Liver (tissue), 9 donors: Measurements from ENCODE around the gene GRAMD1A. TPM values are rescaled to one million over a fixed set of nuclear protein-coding genes. Genes with fewer than 3 reads are reported as not detected.

Source experiments
- DNase-seq: peaks from one replicate; pipeline ENCODE4 v3.0.0-alpha.2; 2017; ENCODE audit warnings: low spot score
- H3K27ac ChIP-seq, 2 donors: one replicate each; pipeline ENCODE4 v1.7.0; 2013; ENCODE audit warnings: inconsistent platforms in 2 of 2, low read length in 2 of 2, control low read depth in 1 of 2, low read depth in 1 of 2, mild to moderate bottlenecking in 1 of 2
- H3K27me3 ChIP-seq, 4 donors: one replicate each; pipeline versions ENCODE4 v1.6.1 to v1.7.0; 2013; ENCODE audit warnings: low read length in 3 of 4, inconsistent platforms in 1 of 4, mild to moderate bottlenecking in 1 of 4, moderate library complexity in 1 of 4; ENCODE audit not compliant: control insufficient read depth in 4 of 4, insufficient read depth in 4 of 4
- H3K36me3 ChIP-seq, 4 donors: one replicate each; pipeline versions ENCODE4 v1.6.1 to v1.7.0; 2013; ENCODE audit warnings: low read length in 3 of 4, mild to moderate bottlenecking in 3 of 4, low read depth in 1 of 4, moderate library complexity in 1 of 4; ENCODE audit not compliant: control insufficient read depth in 4 of 4, insufficient read depth in 3 of 4
- H3K4me1 ChIP-seq, 4 donors: one replicate each; pipeline versions ENCODE4 v1.6.1 to v1.7.0; 2013; ENCODE audit warnings: low read length in 3 of 4, mild to moderate bottlenecking in 3 of 4, moderate library complexity in 1 of 4; ENCODE audit not compliant: control insufficient read depth in 4 of 4, insufficient read depth in 4 of 4
- H3K4me3 ChIP-seq, 3 donors: one replicate each; pipeline versions ENCODE4 v1.6.1 to v1.7.0; 2013; ENCODE audit warnings: low read length in 3 of 3, control low read depth in 1 of 3, low read depth in 1 of 3, mild to moderate bottlenecking in 1 of 3
- H3K9ac ChIP-seq, 2 donors: one replicate each; pipeline ENCODE4 v1.7.0; 2013; ENCODE audit warnings: low read length in 2 of 2, mild to moderate bottlenecking in 2 of 2, moderate library complexity in 2 of 2, control low read depth in 1 of 2, low read depth in 1 of 2
- H3K9me3 ChIP-seq, 4 donors: one replicate each; pipeline versions ENCODE4 v1.6.1 to v1.7.0; 2013; ENCODE audit warnings: low read length in 3 of 4; ENCODE audit not compliant: control insufficient read depth in 4 of 4
- ATF3 ChIP-seq: IDR thresholded peaks from 2 replicates; pipeline ENCODE4 v1.6.1; 2016; ENCODE audit warnings: antibody characterized with exemption
- CTCF ChIP-seq: fragments of 150-350 bp; IDR thresholded peaks from 2 replicates; pipeline ENCODE4 v1.5.1; 2017; ENCODE audit warnings: improper control_type of control experiment, low read depth, low read length; ENCODE audit not compliant: missing input control
- EGR1 ChIP-seq, 2 donors: IDR thresholded peaks; 2 replicates each; pipeline ENCODE4 v1.6.1; 2016 to 2018; ENCODE audit warnings: antibody characterized with exemption in 2 of 2, low read depth in 2 of 2
- FOXA1 ChIP-seq: IDR thresholded peaks from 2 replicates; pipeline ENCODE4 v1.6.1; 2016; ENCODE audit warnings: antibody characterized with exemption
- FOXA2 ChIP-seq: IDR thresholded peaks from 2 replicates; pipeline ENCODE4 v1.6.1; 2016; ENCODE audit warnings: antibody characterized with exemption
- GABPA ChIP-seq, 2 donors: IDR thresholded peaks in 1 of 2; conservative IDR thresholded peaks in 1 of 2; 2 replicates each; pipeline ENCODE4 v1.6.1; 2016; ENCODE audit warnings: antibody characterized with exemption in 2 of 2, mild to moderate bottlenecking in 1 of 2, moderate library complexity in 1 of 2
- HNF4A ChIP-seq, 2 donors: conservative IDR thresholded peaks; 2 replicates each; pipeline ENCODE4 v1.6.1; 2016; ENCODE audit warnings: antibody characterized with exemption in 2 of 2, mild to moderate bottlenecking in 2 of 2
- HNF4G ChIP-seq: IDR thresholded peaks from 2 replicates; pipeline ENCODE4 v1.6.1; 2016; ENCODE audit warnings: antibody characterized with exemption
- JUND ChIP-seq, 2 donors: IDR thresholded peaks; 2 replicates each; pipeline ENCODE4 v1.6.1; 2016; ENCODE audit warnings: antibody characterized with exemption in 2 of 2
- NR2F2 ChIP-seq: IDR thresholded peaks from 2 replicates; pipeline ENCODE4 v1.6.1; 2016; ENCODE audit warnings: antibody characterized with exemption
- RAD21 ChIP-seq, 2 donors: IDR thresholded peaks; 2 replicates each; pipeline ENCODE4 v1.6.1; 2016; ENCODE audit warnings: antibody characterized with exemption in 2 of 2, mild to moderate bottlenecking in 2 of 2
- RXRA ChIP-seq, 2 donors: IDR thresholded peaks; 2 replicates each; pipeline ENCODE4 v1.6.1; 2017 to 2018; ENCODE audit warnings: antibody characterized with exemption in 2 of 2, mild to moderate bottlenecking in 1 of 2
- SP1 ChIP-seq: IDR thresholded peaks from 2 replicates; pipeline ENCODE4 v1.6.1; 2018; ENCODE audit warnings: antibody characterized with exemption, mild to moderate bottlenecking
- TAF1 ChIP-seq: conservative IDR thresholded peaks from 2 replicates; pipeline ENCODE4 v1.6.1; 2016; ENCODE audit warnings: antibody characterized with exemption, mild to moderate bottlenecking
- YY1 ChIP-seq: IDR thresholded peaks from 2 replicates; pipeline ENCODE4 v1.6.1; 2016; ENCODE audit warnings: antibody characterized with exemption, mild to moderate bottlenecking
- WGBS: extraction: QIAGEN DNeasy Blood & Tissue Kit; methylation state at CpG from one replicate; pipeline ENCODE4 v1.1.7; 2013; 5-methylcytosine and 5-hydroxymethylcytosine counted together
- polyA plus RNA-seq, 2 donors: library from polyadenylated mRNA; stranded (reverse) in 1 of 2; unstranded in 1 of 2; fragments of 200-250 nt in 1 of 2; fragments of >200 nt in 1 of 2; fragmentation: Nextera tagmentation in 1 of 2; extraction: Ambion mirVana in 1 of 2; gene quantifications; one replicate each; pipeline versions ENCODE4 v1.2.1 to v1.2.3, GENCODE V29; 2013 to 2015
- total RNA-seq, 2 donors: library from RNA; depleted of rRNA; stranded (reverse); fragments of >200 nt; gene quantifications; one replicate each; pipeline ENCODE4 v1.2.3, GENCODE V29; 2014
- TF ChIP-seq, protein P1 (sequence below): IDR thresholded peaks from 2 replicates; pipeline ENCODE4 v1.6.1; 2016; ENCODE audit warnings: antibody characterized with exemption, mild to moderate bottlenecking
- TF ChIP-seq, protein P2 (sequence below): IDR thresholded peaks from 2 replicates; pipeline ENCODE4 v1.6.1; 2016; ENCODE audit warnings: antibody characterized with exemption
- TF ChIP-seq, protein P3 (sequence below): IDR thresholded peaks from 2 replicates; pipeline ENCODE4 v1.6.1; 2016; ENCODE audit warnings: antibody characterized with exemption
- donor health status: healthy.
- donor health status: healthy.
- donor health status: healthy.
- donor health status: healthy.
- donor health status: healthy.

GRAMD1A gene
- total and polyA plus RNA-seq, 4 donors: 8.6 to 14.1 (median 11.2) TPM

- no peak for DNase-seq
- Histone ChIP-seq H3K4me1 (peaks cover 0 to 6% (median 4%) of the 10 kb centered on the region in 4 donors), H3K27me3 (no peaks in the 10 kb centered on the region), H3K36me3 (peaks cover 2 to 12% (median 7%) of the 10 kb centered on the region in 4 donors), H3K9me3 (no peaks in the 10 kb centered on the region), H3K27ac (no peak overlapping the region), H3K9ac (no peak overlapping the region), H3K4me3 (no peak overlapping the region)
- 95% methylated on average over 29 of the region's 29 CpGs for WGBS
- TF ChIP-seq NR2F2: no peak
- TF ChIP-seq, protein P1, sequence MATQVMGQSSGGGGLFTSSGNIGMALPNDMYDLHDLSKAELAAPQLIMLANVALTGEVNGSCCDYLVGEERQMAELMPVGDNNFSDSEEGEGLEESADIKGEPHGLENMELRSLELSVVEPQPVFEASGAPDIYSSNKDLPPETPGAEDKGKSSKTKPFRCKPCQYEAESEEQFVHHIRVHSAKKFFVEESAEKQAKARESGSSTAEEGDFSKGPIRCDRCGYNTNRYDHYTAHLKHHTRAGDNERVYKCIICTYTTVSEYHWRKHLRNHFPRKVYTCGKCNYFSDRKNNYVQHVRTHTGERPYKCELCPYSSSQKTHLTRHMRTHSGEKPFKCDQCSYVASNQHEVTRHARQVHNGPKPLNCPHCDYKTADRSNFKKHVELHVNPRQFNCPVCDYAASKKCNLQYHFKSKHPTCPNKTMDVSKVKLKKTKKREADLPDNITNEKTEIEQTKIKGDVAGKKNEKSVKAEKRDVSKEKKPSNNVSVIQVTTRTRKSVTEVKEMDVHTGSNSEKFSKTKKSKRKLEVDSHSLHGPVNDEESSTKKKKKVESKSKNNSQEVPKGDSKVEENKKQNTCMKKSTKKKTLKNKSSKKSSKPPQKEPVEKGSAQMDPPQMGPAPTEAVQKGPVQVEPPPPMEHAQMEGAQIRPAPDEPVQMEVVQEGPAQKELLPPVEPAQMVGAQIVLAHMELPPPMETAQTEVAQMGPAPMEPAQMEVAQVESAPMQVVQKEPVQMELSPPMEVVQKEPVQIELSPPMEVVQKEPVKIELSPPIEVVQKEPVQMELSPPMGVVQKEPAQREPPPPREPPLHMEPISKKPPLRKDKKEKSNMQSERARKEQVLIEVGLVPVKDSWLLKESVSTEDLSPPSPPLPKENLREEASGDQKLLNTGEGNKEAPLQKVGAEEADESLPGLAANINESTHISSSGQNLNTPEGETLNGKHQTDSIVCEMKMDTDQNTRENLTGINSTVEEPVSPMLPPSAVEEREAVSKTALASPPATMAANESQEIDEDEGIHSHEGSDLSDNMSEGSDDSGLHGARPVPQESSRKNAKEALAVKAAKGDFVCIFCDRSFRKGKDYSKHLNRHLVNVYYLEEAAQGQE: peak; percentile 16
Observed at GRCh38 chr19:35060160-35060855, 60.2 kb downstream of the GRAMD1A start.

DNA sequence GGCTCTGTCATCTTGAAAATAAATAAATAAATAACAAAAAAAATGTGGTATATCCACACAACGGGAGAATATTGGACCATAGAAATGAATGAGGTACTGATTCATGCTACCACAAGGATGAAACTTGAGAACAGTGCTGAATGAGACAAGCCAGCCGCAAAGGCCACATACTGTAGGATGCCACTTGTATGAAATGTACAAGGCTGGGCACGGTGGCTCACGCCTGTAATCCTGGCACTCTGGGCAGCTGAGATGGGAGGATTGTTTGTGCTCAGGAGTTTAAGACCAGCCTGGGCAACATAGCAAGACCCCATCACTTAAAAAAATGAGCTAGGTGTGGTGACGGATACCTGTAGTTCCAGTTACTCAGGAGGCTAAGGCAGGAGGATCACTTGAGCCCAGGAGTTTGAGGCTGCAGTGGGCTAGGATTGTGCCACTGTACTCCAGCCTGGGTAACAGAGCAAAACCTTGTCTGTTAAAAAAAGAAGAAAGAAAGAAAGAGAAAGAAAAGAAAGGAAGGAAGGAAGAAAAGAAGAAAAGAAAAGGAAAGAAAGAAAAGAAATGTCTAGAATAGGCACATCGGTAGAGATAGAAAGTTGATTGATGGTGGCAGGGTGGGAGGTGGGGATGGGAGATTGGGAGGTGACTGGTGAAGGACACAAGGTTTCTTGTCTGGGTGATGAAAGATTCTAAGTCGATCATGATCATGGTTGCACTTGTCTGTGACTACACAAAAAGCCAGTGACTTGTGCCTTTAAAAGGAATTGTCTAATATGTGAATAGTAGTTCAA is 61.7 kb downstream of the GRAMD1A start:
- TF ChIP-seq ATF3 (no peak), HNF4A (conservative IDR thresholded peaks at IDR 0.05) (no peak), EGR1 (IDR thresholded peaks at IDR 0.05; ENCODE audit: low read depth in 2 of 2) (no peak), TAF1 (no peak), FOXA2 (no peak), JUND (IDR thresholded peaks at IDR 0.05) (no peak), RXRA (IDR thresholded peaks at IDR 0.05) (no peak), YY1 (no peak), SP1 (no peak), NR2F2 (no peak), GABPA (IDR thresholded peaks at IDR 0.05 in 1 of 2, conservative IDR thresholded peaks at IDR 0.05 in 1 of 2) (no peak), FOXA1 (no peak), HNF4G (no peak), CTCF (no peak), RAD21 (IDR thresholded peaks at IDR 0.05) (no peak)
- TF ChIP-seq, protein P1: no peak
- TF ChIP-seq, protein P2, sequence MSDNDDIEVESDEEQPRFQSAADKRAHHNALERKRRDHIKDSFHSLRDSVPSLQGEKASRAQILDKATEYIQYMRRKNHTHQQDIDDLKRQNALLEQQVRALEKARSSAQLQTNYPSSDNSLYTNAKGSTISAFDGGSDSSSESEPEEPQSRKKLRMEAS: no peak
- TF ChIP-seq, protein P3, sequence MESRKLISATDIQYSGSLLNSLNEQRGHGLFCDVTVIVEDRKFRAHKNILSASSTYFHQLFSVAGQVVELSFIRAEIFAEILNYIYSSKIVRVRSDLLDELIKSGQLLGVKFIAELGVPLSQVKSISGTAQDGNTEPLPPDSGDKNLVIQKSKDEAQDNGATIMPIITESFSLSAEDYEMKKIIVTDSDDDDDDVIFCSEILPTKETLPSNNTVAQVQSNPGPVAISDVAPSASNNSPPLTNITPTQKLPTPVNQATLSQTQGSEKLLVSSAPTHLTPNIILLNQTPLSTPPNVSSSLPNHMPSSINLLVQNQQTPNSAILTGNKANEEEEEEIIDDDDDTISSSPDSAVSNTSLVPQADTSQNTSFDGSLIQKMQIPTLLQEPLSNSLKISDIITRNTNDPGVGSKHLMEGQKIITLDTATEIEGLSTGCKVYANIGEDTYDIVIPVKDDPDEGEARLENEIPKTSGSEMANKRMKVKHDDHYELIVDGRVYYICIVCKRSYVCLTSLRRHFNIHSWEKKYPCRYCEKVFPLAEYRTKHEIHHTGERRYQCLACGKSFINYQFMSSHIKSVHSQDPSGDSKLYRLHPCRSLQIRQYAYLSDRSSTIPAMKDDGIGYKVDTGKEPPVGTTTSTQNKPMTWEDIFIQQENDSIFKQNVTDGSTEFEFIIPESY: no peak
- H3K9ac ChIP-seq: no peak overlapping the region
- no peaks in the 10 kb centered on the region for H3K27me3 ChIP-seq
- WGBS: 86% methylated on average over 7 of the region's 7 CpGs
- H3K4me3 ChIP-seq: no peak overlapping the region
- H3K9me3 ChIP-seq: no peaks in the 10 kb centered on the region
- H3K4me1 ChIP-seq: peaks cover 0 to 1% (median 0%) of the 10 kb centered on the region in 4 donors
- H3K27ac ChIP-seq: no peak overlapping the region
- peaks cover 2 to 12% (median 6%) of the 10 kb centered on the region in 4 donors for H3K36me3 ChIP-seq
- DNase-seq: no peak
